ENCODE measurements around the gene KRTCAP2. TPM values are rescaled to one million over a fixed set of nuclear protein-coding genes. Genes with fewer than 3 reads are reported as not detected.
"Not testable (repeated sequence)": the region's sequence is repeated elsewhere in the genome, so short reads cannot be mapped to it uniquely, and the experiment has no call there.

The KRTCAP2 gene
- total RNA-seq, 2 experiments from 2014 or later, result 125 to 300 TPM

DNA sequence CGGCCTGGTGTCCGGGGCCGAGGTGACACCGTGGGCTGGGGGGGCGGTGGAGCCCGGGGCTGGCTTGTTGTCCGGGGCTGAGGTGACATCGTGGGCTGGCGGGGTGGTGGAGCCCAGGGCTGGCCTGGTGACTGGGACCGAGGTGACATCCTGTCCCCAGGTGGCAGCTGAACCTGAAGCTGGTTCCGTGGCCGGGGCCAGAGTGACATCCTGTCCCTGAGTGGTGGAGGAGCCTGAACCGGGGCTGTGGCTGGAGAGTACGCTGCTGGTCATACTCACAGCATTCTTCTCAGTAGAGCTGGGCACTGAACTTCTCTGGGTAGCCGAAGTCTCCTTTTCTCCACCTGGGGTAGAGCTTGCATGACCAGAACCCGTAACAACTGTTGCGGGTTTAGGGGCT lies 18.8 kb upstream of the KRTCAP2 start:
- Mint-ChIP-seq H3K27me3 (no peaks in the 10 kb centered on the region), H3K36me3 (ENCODE audit: low read depth) (peaks cover 5% of the 10 kb centered on the region), H3K27ac (peak overlapping the region; percentile 84), H3K4me1 (peaks cover 34% of the 10 kb centered on the region), H3K9me3 (ENCODE audit: low read depth) (no peaks in the 10 kb centered on the region), H3K4me3 (peak overlapping the region; percentile 46)
- intact Hi-C loops (cut with DNase I, micrococcal nuclease), result loop anchor here (2.0 to 5.0 kb wide), 3 partner anchors 15 to 665 kb away; partner anchors contain the start of genes GON4L (in 1 of the 2), RUSC1 (in 1 of the 2) and SYT11 (in 1 of the 2)
- POLR2A ChIA-PET, result interaction anchor here (3.3 kb wide), 1 partner anchor 19 kb away, joined by 17 read pairs; the partner anchor contains the start of genes KRTCAP2 and TRIM46
- DNase-seq, result no peak
- ATAC-seq, result no peak
- CTCF ChIA-PET, result interaction anchor here (0.7 to 3.7 kb wide), 5 partner anchors 12 to 483 kb away, joined by 3 to 75 read pairs (median 10); partner anchors contain the start of genes KRTCAP2 and TRIM46

DNA sequence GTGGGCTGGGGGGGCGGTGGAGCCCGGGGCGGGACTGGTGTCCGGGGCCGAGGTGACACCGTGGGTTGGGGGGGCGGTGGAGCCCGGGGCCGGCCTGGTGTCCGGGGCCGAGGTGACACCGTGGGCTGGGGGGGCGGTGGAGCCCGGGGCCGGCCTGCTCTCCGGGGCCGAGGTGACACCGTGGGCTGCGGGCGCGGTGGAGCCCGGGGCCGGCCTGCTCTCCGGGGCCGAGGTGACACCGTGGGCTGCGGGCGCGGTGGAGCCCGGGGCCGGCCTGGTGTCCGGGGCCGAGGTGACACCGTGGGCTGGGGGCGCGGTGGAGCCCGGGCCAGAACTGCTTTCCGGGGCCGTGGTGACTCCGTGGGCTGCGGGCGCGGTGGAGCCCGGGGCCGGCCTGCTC lies 16.8 kb upstream of the KRTCAP2 start:
- ATAC-seq; POLR2A ChIA-PET; DNase-seq; CTCF ChIA-PET; H3K4me3 Mint-ChIP-seq; H3K9me3 Mint-ChIP-seq (ENCODE audit: low read depth); H3K27me3 Mint-ChIP-seq; H3K27ac Mint-ChIP-seq; H3K36me3 Mint-ChIP-seq (ENCODE audit: low read depth): not testable (repeated sequence)
- intact Hi-C loops (cut with DNase I, micrococcal nuclease), result loop anchor here (5.0 kb wide), 2 partner anchors 132 to 667 kb away; partner anchors contain the start of genes GON4L (in 1 of the 2), RUSC1 (in 1 of the 2) and SYT11 (in 1 of the 2)
- H3K4me1 Mint-ChIP-seq, result peaks cover 26% of the 10 kb centered on the region

GRCh38 chr1:155188268-155188667 lies 15.2 kb upstream of the KRTCAP2 start:
- H3K9me3 Mint-ChIP-seq (ENCODE audit: low read depth), result no peaks in the 10 kb centered on the region
- ChIA-PET CTCF (interaction anchor here (0.6 kb wide), 1 partner anchor 9 kb away, joined by 3 read pairs; no protein-coding TSS in a partner anchor), POLR2A (interaction anchor here (0.6 kb wide), 2 partner anchors 135 to 483 kb away, joined by 3 read pairs; no protein-coding TSS in a partner anchor)
- no peaks in the 10 kb centered on the region for H3K27me3 Mint-ChIP-seq
- DNase-seq, result no peak
- H3K27ac Mint-ChIP-seq, result peak overlapping the region; percentile 19
- H3K36me3 Mint-ChIP-seq (ENCODE audit: low read depth), result no peaks in the 10 kb centered on the region
- ATAC-seq, result no peak
- no peak overlapping the region for H3K4me3 Mint-ChIP-seq
- intact Hi-C loops (cut with DNase I, micrococcal nuclease), result no loop called here
- peaks cover 16% of the 10 kb centered on the region for H3K4me1 Mint-ChIP-seq

DNA sequence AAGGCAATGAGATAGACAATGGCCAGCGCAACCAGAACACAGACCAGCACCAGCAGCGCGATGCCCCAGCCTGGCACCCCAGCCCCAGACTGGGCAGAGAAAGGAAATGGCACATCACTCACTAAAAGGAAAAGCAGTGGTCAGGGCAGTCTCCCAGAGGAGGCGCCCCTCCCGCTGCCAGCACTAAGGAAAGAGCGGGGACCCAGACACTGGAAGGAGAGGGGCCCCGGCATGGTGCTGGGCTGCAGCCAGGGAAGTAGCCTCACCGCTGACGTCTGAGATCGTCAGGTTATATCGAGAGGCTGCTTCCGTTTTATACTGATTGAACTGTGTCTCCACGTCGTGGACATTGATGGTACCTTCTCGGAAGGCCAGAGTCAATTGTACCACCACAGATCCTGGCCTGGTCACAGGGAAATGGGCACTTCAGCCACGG lies 14.4 kb upstream of the KRTCAP2 start:
- H3K36me3 Mint-ChIP-seq (ENCODE audit: low read depth), result no peaks in the 10 kb centered on the region
- ATAC-seq, result no peak
- peaks cover 9% of the 10 kb centered on the region for H3K4me1 Mint-ChIP-seq
- H3K27ac Mint-ChIP-seq, result no peak overlapping the region
- DNase-seq, result no peak
- no peak overlapping the region for H3K4me3 Mint-ChIP-seq
- POLR2A ChIA-PET, result interaction anchor here (0.6 kb wide), 1 partner anchor 136 kb away, joined by 3 read pairs; no protein-coding TSS in a partner anchor
- CTCF ChIA-PET, result interaction anchor here (0.6 to 0.9 kb wide), 2 partner anchors 10 to 14 kb away, joined by 3 read pairs; partner anchors contain the start of gene KRTCAP2
- H3K27me3 Mint-ChIP-seq, result no peaks in the 10 kb centered on the region
- intact Hi-C loops (cut with DNase I, micrococcal nuclease), result no loop called here
- no peaks in the 10 kb centered on the region for H3K9me3 Mint-ChIP-seq (ENCODE audit: low read depth)

DNA sequence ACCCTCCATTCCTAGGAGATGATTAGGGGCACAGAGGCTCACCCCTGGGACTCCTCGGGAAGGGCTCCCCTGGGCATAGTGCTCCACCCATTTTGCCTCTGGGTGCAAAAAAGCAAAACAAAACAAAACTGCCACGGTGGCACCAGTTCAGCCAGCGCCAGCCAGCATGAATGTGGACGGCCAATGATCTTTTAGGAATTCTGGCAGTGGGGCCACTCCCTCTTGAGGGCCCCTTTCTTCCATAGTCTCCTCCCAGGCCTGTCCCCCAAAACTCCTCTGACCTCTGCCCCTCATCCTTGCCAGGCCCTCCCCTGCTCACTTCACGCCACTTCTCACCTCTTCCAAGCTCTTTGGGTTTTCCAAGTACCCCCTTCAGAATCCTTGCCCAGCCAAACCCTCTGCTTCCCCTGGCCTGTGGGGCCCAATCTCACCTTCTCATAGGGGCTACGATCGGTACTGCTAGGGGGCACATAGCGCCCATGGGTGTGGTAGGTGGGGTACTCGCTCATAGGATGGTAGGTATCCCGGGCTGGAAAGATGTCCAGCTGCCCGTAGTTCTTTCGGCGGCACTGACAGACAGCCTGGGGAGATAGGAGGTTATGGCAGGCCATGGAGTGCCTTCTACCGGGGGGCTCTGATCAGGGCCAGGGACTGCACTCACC lies 13.8 kb upstream of the KRTCAP2 start:
- DNase-seq (no peak), ATAC-seq (no peak)
- Mint-ChIP-seq H3K4me3 (no peak overlapping the region), H3K27me3 (no peaks in the 10 kb centered on the region), H3K4me1 (peaks cover 4% of the 10 kb centered on the region), H3K9me3 (ENCODE audit: low read depth) (no peaks in the 10 kb centered on the region), H3K27ac (no peak overlapping the region), H3K36me3 (ENCODE audit: low read depth) (no peaks in the 10 kb centered on the region)
- POLR2A ChIA-PET, result no interaction called here
- intact Hi-C loops (cut with DNase I, micrococcal nuclease), result no loop called here
- CTCF ChIA-PET, result interaction anchor here (0.8 to 0.9 kb wide), 2 partner anchors 14 to 64 kb away, joined by 3 to 4 read pairs; partner anchors contain the start of gene KRTCAP2

GRCh38 chr1:155186067-155186793 lies 13.1 kb upstream of the KRTCAP2 start:
- H3K4me3 Mint-ChIP-seq, result no peak overlapping the region
- no peak overlapping the region for H3K27ac Mint-ChIP-seq
- H3K4me1 Mint-ChIP-seq, result peaks cover 3% of the 10 kb centered on the region
- DNase-seq (no peak), ATAC-seq (no peak)
- H3K9me3 Mint-ChIP-seq (ENCODE audit: low read depth), result no peaks in the 10 kb centered on the region
- H3K36me3 Mint-ChIP-seq (ENCODE audit: low read depth), result peaks cover under 1% of the 10 kb centered on the region
- CTCF ChIA-PET, result interaction anchor here (0.8 to 1.4 kb wide), 2 partner anchors 8 to 64 kb away, joined by 4 to 7 read pairs; no protein-coding TSS in a partner anchor
- intact Hi-C loops (cut with DNase I, micrococcal nuclease), result no loop called here
- POLR2A ChIA-PET, result no interaction called here
- H3K27me3 Mint-ChIP-seq, result no peaks in the 10 kb centered on the region

DNA sequence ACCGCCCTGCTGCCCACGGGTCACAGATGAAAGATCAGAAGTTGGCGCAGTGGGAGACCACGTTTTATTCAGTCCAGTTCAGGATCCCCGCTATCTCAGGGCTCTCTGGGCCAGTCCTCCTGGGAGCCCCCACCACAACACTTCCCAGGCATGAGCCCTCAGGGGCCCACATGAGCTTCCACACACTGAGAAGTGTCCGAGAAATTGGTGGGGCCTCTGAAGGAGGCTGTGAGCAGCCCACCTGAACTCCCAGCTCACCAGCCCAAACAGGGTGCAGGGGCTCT lies 12.6 kb upstream of the KRTCAP2 start:
- ATAC-seq (no peak), DNase-seq (no peak)
- no peak overlapping the region for H3K4me3 Mint-ChIP-seq
- CTCF ChIA-PET, result interaction anchor here (1.4 kb wide), 1 partner anchor 8 kb away, joined by 7 read pairs; no protein-coding TSS in a partner anchor
- POLR2A ChIA-PET, result no interaction called here
- intact Hi-C loops (cut with DNase I, micrococcal nuclease), result no loop called here
- no peaks in the 10 kb centered on the region for H3K9me3 Mint-ChIP-seq (ENCODE audit: low read depth)
- peaks cover 3% of the 10 kb centered on the region for H3K4me1 Mint-ChIP-seq
- peaks cover 2% of the 10 kb centered on the region for H3K36me3 Mint-ChIP-seq (ENCODE audit: low read depth)
- no peak overlapping the region for H3K27ac Mint-ChIP-seq
- H3K27me3 Mint-ChIP-seq, result no peaks in the 10 kb centered on the region

- H3K9me3 Mint-ChIP-seq (ENCODE audit: low read depth), result no peaks in the 10 kb centered on the region
- H3K4me1 Mint-ChIP-seq, result peaks cover 3% of the 10 kb centered on the region
- H3K4me3 Mint-ChIP-seq, result no peak overlapping the region
- intact Hi-C loops (cut with DNase I, micrococcal nuclease), result no loop called here
- DNase-seq (no peak), ATAC-seq (no peak)
- POLR2A ChIA-PET, result no interaction called here
- CTCF ChIA-PET, result interaction anchor here (0.7 to 1.4 kb wide), 2 partner anchors 9 to 12 kb away, joined by 3 to 7 read pairs; partner anchors contain the start of gene KRTCAP2
- no peaks in the 10 kb centered on the region for H3K27me3 Mint-ChIP-seq
- H3K27ac Mint-ChIP-seq, result no peak overlapping the region
- peaks cover 3% of the 10 kb centered on the region for H3K36me3 Mint-ChIP-seq (ENCODE audit: low read depth)
Measured at GRCh38 chr1:155184835-155185782, 12.0 kb upstream of the KRTCAP2 start.

- Mint-ChIP-seq H3K4me1 (peaks cover 3% of the 10 kb centered on the region), H3K36me3 (ENCODE audit: low read depth) (peaks cover 7% of the 10 kb centered on the region), H3K27me3 (no peaks in the 10 kb centered on the region), H3K27ac (no peak overlapping the region), H3K9me3 (ENCODE audit: low read depth) (no peaks in the 10 kb centered on the region), H3K4me3 (no peak overlapping the region)
- ChIA-PET POLR2A (interaction anchor here (0.7 kb wide), 1 partner anchor 375 kb away, joined by 3 read pairs; no protein-coding TSS in a partner anchor), CTCF (interaction anchor here (0.9 kb wide), 1 partner anchor 11 kb away, joined by 3 read pairs; the partner anchor contains the start of gene KRTCAP2)
- DNase-seq (no peak), ATAC-seq (no peak)
- intact Hi-C loops (cut with DNase I, micrococcal nuclease), result no loop called here
Measured at GRCh38 chr1:155184351-155184811, 11.3 kb upstream of the KRTCAP2 start.

DNA sequence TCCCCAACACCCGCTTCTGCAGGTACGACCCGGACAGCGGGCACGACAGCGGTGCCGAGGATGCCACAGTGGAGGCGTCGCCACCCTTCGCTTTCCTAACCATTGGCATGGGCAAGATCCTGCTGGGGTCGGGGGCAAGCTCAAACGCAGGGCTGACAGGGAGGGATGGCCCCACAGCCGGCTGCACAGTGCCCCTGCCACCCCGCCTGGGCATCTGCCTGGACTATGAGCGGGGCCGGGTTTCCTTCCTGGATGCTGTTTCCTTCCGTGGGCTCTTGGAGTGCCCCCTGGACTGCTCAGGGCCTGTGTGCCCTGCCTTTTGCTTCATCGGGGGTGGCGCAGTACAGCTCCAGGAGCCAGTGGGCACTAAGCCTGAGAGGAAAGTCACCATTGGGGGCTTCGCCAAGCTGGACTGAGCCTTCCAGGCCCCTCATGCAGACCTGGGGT lies 10.7 kb upstream of the KRTCAP2 start:
- intact Hi-C loops (cut with DNase I, micrococcal nuclease), result no loop called here
- no peak for DNase-seq
- no peak for ATAC-seq
- ChIA-PET POLR2A (interaction anchor here (0.7 kb wide), 1 partner anchor 375 kb away, joined by 3 read pairs; no protein-coding TSS in a partner anchor), CTCF (interaction anchor here (0.9 kb wide), 1 partner anchor 11 kb away, joined by 3 read pairs; the partner anchor contains the start of gene KRTCAP2)
- H3K27me3 Mint-ChIP-seq, result no peaks in the 10 kb centered on the region
- no peak overlapping the region for H3K27ac Mint-ChIP-seq
- H3K4me1 Mint-ChIP-seq, result peaks cover 3% of the 10 kb centered on the region
- no peak overlapping the region for H3K4me3 Mint-ChIP-seq
- H3K9me3 Mint-ChIP-seq (ENCODE audit: low read depth), result no peaks in the 10 kb centered on the region
- H3K36me3 Mint-ChIP-seq (ENCODE audit: low read depth), result peaks cover 13% of the 10 kb centered on the region
